Hippocampal formation (tissue), 2 donors: ENCODE data around the gene VWA8.
"Not testable (repeated sequence)": the region's sequence is repeated elsewhere in the genome, so short reads cannot be mapped to it uniquely, and the experiment has no call there.

Experiments used
- DNase-seq, 2 donors: peaks; one replicate each; lab custom pipeline; 2025; lab: John Stamatoyannopoulos, UW

Gene VWA8

GRCh38 chr13:41645331-41645730 is 315.6 kb downstream of the VWA8 start:
- DNase-seq = no peak

GRCh38 chr13:41644742-41645141 is 316.2 kb downstream of the VWA8 start:
- no peak for DNase-seq

- no peak for DNase-seq
These were observed 317.4 kb downstream of the VWA8 start for GRCh38 chr13:41643507-41643906.

GRCh38 chr13:41641961-41642360 is 318.9 kb downstream of the VWA8 start:
- DNase-seq = no peak

- no peak for DNase-seq
These were observed 319.5 kb downstream of the VWA8 start for GRCh38 chr13:41641429-41641828.

- no peak for DNase-seq
These were observed 320.7 kb downstream of the VWA8 start for GRCh38 chr13:41639955-41640780.

GRCh38 chr13:41639237-41639904 is 321.5 kb downstream of the VWA8 start:
- no peak for DNase-seq

- DNase-seq = no peak
These were observed 323.3 kb downstream of the VWA8 start for GRCh38 chr13:41637586-41637985.

- DNase-seq = not testable (repeated sequence)
These were observed 323.9 kb downstream of the VWA8 start for GRCh38 chr13:41637032-41637431.

GRCh38 chr13:41636590-41636989 is 324.3 kb downstream of the VWA8 start:
- DNase-seq = not testable (repeated sequence)

GRCh38 chr13:41634407-41634806 is 326.5 kb downstream of the VWA8 start:
- DNase-seq = no peak

GRCh38 chr13:41633776-41634175 is 327.1 kb downstream of the VWA8 start:
- no peak for DNase-seq

GRCh38 chr13:41631296-41631965 is 329.5 kb downstream of the VWA8 start:
- DNase-seq = no peak

- no peak for DNase-seq
These were observed 333.5 kb downstream of the VWA8 start for GRCh38 chr13:41627425-41627824.

GRCh38 chr13:41624041-41624440 is 336.9 kb downstream of the VWA8 start:
- DNase-seq = no peak

- DNase-seq = no peak
These were observed 338.2 kb downstream of the VWA8 start for GRCh38 chr13:41622432-41623429.

GRCh38 chr13:41621716-41622431 is 339.0 kb downstream of the VWA8 start:
- no peak for DNase-seq

GRCh38 chr13:41617633-41618032 is 343.3 kb downstream of the VWA8 start:
- DNase-seq = not testable (repeated sequence)

GRCh38 chr13:41616151-41616550 is 344.8 kb downstream of the VWA8 start:
- DNase-seq = no peak

- DNase-seq = no peak
These were observed 345.4 kb downstream of the VWA8 start for GRCh38 chr13:41615528-41615855.
